GM19099 (cell line): ENCODE measurements around the gene ENAH.

Experiments
- POLR2A ChIP-seq: IDR thresholded peaks from 3 replicates; pipeline ENCODE4 v1.6.1; 2011; ENCODE audit warnings: low read depth; ENCODE audit not compliant: insufficient read length; ENCODE audit errors: extremely low read depth

The ENAH gene

DNA sequence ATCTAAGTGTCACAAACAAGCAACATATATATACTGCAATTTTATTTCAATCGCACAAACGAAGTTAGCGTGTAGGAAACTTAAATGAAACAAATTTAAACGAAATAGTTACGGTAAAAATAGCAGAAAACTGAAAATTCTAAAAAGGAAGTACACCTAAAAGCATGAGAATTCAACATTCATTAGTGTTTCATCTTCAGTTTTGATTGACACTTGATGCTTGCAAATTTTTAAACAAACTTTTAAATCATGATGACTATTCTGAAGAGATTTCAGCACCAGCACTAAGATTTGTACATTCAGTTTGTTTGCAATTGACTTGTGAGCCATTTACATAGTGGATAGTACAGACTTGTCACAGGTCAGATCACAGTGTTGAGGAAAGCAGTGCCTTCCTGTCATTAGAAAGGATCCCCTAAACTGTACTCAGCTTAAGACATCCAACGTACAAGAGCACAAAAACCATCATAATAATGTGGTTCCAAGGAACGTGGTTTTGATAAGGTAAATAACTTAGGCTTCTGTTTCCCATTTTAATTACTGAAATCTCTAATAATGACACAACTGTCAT lies 158.0 kb downstream of the ENAH start:
- no peak for TF ChIP-seq POLR2A

DNA sequence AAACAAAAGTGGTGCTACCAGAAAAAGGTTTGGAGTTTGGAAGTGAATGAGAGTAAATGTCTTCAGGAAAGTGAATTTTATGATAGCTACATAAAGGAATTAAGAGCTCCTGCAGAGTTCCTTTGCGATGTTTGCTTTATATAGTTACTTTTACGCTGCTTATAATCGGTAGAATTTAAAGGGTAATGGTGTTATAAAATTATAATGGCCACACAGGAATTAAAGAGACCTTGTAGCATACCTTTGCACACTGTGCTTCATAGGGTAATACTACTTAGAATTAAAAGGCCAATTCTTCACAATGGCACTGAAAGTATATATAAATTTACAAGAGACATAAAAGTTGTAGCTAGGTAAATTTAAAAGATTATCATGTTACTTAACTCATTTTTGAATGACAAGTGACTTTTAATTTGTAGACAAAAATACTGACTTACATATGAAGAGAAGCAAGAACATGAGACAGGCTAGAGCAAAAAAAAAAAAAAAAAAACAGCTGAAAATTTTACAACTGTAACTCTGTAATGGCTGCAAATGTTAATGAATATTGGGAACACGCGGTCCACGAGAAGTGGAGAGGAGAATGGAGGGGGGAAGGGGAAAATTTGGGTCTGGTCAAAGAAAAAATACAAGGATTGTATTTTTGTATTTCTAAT lies 159.2 kb downstream of the ENAH start:
- no peak for TF ChIP-seq POLR2A

DNA sequence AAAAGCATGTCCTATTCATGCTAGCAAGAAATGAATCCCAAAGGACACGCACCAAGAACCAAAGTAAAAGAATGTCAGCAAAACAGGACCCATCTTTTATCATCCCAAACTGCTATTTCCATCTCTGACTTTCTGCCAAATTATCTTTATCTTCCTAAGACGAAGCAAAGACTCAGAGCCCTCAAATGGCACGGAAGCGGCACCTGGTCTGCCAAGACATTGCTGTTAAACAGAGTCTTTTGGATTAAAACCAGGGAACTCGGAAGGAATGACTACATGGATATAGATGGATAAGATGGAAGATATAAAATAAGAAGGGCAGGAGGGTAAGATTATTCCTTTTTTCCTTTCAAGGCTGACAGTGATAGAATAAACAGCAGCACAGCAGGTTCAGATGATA lies 164.2 kb downstream of the ENAH start:
- no peak for TF ChIP-seq POLR2A

DNA sequence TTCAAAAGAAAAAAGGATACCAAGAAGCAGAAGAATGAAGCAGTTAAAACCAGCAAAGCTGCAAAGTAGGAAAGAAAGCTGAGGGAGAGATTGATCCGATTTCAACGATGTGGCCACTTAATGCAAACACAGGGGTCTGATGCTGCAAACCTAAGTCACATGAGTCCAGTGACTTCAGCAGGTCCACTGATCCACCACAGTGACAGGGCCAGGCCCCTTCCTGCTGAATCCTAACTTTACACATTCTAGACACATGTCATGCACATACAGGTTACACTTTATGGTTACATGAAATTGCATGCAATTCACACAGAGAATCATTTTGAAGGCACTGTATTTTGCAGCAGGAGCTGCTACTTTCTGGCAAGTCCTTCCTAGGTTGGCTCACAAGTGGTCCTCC lies 166.1 kb downstream of the ENAH start:
- TF ChIP-seq POLR2A: no peak

DNA sequence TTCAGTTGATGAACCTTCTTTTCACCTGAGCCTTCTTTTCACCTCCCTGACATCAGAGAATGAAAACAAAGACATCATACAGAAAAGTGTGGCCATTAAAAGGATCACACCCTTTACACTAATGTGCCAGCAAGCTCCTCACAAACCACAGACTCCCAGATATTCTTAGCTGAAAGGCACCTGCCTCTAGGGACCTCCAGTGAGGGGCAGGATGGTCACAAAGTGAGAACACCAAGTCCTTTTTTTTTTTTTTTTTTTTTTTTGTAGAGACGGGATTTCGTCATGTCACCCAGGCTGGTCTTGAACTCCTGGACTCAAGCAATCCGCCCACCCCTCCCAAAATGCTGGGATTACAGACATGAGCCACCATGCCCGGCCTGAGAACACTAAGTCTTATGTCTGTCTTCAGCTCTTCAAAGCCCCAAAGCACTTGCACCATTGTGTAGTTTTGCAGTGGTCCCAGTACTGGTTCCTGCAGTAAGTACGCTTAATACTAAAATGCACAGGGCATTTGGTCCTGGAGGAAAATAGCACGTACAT lies 166.9 kb downstream of the ENAH start:
- TF ChIP-seq POLR2A: no peak

DNA sequence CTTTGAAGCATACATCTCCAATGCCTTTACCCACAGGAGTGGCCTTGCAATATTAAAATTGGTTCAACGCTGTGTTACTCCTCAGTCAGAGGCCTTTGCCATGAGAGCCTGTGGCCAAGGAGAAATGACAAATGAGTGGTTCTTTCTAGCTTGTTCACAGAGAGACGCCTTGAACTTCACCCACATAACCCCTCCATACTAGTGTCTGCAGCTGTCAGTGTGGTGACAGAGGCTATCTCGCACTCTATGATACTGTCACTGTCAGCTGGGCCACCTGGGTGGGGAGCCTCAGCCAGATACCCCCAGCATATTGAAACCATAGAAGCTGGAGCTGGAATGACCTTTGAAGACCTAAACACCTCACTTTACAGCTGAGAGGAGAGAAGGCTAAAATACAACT lies 167.7 kb downstream of the ENAH start:
- no peak for TF ChIP-seq POLR2A

DNA sequence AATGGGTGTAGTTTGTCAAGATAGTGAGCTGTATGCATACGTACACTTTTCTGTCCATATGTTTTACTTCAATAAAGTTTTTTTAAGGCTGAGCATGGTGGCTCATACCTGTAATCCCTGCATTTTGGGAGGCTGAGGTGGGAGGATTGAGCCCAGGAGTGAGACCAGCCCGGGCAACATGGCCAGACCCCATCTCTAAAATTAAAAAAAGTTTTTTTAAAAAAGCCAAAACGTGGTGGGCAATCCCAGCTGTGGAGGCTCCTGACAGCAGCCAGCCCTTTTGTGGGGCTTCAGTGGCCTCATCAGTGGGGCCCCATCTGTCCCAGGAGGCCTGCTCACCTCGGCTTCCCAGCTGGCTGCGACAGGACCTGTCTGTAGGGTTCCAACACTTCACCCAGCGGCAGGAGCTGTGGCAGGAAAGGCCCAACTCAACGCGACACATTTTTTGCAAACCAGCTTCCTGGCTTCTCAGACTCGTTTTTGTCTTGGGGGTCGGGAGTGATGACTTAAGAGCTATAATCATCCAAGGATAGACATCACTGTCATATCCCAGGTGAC lies 168.2 kb downstream of the ENAH start:
- TF ChIP-seq POLR2A: no peak

DNA sequence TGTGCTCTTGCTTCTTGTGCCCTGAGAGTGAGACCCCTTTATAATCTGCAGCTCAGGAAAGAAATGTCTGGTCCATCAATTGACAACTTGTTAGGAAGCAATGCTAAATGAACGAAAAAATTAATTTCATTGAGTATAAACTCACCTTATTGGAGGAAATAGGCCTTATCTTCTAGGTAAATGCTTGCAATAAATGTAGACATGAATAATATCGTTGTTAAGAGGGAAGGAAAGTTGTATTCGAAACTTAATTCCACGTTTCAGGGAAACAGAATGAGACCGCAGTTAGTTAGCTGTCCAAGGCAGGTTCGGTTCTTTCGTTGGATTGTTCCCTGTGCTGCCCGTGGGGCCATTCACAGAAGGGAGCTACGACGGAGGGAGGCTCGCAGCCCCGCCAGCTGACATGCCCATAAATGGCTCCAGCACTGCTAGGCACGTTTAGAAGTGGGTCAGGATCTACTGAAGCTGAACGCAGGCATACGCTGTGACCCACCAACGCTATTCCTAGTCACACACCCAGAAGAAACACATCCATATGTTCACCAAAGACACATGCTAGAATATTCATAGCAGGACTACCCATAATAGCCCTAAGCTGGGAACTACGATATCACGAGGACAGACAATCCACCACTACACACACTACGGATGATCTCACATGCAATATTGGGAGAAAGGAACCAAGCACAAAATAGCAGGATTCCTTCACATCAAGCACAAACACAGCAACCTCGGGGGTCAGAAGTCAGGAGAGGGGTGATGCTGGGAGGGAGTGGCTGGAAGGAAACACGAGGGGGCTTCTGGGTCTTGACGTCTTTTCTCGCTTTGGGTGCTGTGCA lies 168.9 kb downstream of the ENAH start:
- TF ChIP-seq POLR2A: no peak

DNA sequence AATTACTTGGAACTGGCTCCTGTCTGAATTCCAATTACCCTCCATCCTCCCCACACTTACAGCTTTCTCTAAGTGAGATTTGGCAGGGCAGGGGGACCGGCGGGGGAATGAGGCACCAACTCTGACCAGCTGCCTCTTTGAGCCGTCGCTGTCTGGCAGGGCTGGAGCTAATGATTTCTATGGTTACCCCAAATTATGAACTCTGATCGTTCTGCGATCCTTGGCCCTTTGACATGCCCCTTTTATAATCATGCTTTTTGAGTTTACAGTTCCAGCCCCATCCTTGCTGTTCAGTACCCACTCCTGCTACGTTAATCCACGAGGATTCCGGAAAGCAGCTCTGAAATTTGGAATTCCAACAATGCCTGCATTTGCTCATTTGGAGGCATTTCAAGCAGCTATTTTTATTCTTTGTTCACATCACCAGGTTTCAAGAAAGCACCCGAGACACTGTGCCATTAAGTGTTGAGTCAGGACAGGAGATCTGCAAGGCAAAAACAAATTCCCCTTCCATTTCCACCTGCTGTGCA lies 170.4 kb downstream of the ENAH start:
- TF ChIP-seq POLR2A: no peak

DNA sequence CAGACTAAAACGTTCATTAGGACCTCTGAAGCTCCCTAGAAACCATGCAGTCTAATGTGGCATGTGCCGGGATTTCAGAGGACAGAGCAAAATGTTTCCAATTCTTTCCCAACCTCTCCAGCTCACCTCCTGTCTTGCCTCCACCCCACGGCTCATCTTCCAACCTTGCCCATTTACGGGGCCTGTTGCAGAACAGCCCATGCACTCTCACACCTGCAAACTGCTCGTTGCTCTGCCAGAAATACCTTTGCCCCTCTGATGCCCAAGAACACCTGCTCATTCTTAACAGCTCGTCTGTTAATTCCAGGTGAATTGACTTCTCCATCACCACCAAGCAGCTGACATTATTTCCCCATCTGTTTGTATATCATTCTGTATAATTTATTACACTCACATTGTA lies 171.2 kb downstream of the ENAH start:
- TF ChIP-seq POLR2A: no peak

DNA sequence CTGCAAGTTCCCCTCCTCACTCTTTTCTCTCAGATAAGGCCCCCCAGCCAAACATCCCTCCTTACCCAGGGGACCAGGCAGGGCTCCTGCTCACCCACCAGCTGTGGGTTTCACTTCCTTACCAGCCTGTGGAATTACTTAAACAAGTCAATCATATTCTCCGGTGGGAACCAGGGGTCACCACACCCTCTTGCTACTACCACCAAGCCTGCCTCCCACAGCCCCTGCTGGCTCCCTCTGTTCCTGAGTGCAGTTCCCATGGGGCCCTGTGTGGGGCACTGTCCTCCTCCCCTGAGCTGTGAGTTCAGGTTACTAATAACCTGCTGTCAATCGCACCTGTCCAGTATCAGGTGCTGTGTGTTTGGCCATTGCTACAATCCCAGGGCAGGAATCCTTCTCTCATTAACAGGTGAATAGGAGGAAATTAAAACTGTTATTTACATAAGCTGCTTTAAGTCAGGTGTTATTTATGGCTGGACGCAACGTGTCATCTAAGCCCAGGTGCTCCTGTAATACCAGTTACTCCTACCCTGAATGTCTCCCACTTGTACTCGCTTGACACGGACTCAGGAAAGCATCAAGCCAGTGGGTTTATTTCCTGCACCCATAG lies 172.0 kb downstream of the ENAH start:
- TF ChIP-seq POLR2A: no peak

DNA sequence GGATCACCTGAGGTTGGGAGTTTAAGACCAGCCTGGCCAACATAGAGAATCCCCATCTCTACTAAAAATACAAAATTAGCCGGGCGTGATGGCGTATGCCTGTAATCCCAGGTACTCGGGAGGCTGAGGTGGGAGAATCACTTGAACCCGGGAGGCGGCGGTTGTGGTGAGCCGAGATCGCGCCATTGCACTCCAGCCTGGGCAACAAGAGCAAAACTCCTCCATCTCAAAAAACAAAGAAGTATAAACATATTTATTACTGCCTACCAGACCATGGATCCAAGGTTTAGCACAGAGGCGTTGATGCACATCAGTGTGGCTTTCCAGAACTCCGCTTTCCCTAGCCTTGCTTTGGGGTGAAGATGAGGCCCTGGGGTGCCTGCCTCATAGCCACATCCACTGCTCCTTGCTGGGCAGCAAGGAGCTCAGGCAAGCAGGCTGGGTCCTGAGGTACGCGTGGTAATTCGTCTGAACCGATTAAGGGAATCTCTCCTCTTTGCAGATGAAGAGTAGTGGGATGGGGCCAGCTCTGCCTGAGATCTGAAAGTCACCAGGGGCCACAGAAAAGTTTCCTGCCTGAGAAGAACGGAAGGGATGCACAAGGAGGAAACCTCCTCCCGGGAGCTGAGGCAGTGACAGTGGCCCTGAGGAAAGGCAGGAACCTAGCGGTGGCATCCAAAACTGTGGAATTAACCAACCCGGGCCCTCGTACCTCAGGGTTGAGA lies 172.8 kb downstream of the ENAH start:
- no peak for TF ChIP-seq POLR2A

DNA sequence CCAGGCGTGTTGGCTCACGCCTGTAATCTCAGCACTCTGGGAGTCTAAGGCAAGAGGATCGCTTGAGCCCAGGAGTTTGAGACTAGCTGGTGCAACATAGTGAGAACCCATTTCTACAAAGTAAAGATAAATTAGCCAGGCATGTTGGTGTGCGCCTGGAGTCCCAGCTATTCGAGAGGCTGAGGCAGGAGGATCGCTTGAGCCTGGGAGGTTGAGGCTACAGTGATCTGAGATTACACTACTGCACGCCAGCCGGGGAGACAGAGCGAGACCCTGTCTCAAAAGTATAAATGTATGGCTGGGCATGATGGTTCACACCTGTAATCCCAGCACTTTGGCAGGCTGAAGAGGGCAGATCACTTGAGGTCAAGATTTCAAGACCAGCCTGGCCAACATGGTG lies 173.6 kb downstream of the ENAH start:
- no peak for TF ChIP-seq POLR2A

DNA sequence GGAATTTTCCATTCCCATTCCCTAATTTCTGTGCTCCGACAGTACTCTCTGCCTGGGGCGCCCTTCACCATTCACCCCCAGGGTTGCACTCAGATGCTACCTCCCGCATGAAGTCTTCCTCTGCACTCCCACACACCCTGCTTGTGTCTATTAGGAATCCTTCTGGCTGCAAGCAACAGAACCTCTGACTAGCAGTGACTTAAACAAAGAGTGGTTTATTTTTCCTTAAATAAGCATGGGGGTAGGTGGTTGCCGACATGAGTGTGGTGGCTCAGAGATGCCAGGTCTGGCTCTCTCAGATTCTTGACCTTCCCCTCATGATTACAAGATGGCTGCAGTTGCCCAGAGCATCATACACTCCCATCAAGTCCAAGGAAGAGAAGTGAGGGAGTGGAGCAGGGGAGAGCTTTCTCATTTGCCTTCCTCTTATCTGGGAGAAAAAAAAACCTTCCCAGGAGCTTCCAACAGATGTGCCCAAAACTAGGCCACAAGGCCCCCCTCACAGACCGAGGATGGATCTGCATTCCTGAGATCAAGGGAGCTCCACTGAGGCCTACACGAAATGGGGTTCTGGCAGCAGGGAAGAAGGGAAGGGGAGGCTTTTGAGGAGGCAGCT lies 175.5 kb downstream of the ENAH start:
- no peak for TF ChIP-seq POLR2A
